ENCODE data around the gene CAPN14. TPM values are rescaled to one million over a fixed set of nuclear protein-coding genes. Genes with fewer than 3 reads are reported as not detected.

CAPN14 gene
- total RNA-seq, 1 experiment from 2014 or later: 0.05 TPM

- CTCF ChIA-PET: no interaction called here
- H3K4me1 ChIP-seq (ENCODE audit: control insufficient read depth, insufficient read depth, low read length): no peaks in the 10 kb centered on the region
These were observed 19.6 kb downstream of the CAPN14 start for GRCh38 chr2:31197669-31198068.

GRCh38 chr2:31197166-31197565 lies 20.1 kb downstream of the CAPN14 start:
- H3K9me3 ChIP-seq (ENCODE audit: control insufficient read depth, insufficient read depth, low read depth, low read length): no peaks in the 10 kb centered on the region
- DNase-seq (ENCODE audit: low read depth, low spot score) (no peak), ATAC-seq (no peak)
- H3K36me3 ChIP-seq (ENCODE audit: control insufficient read depth, insufficient read depth, low read length): no peaks in the 10 kb centered on the region
- no peak overlapping the region for H3K27ac ChIP-seq (ENCODE audit: low read length)
- no peaks in the 10 kb centered on the region; the same call in 1 of the 2 replicates for H3K27me3 ChIP-seq (ENCODE audit: control insufficient read depth, insufficient read depth, low read length)
- TF ChIP-seq SIN3A (IDR thresholded peaks at IDR 0.05; ENCODE audit: borderline replicate concordance, insufficient read depth, low read depth, low read length): no peak
- no peak for TF ChIP-seq TCF7L2 (IDR thresholded peaks at IDR 0.05; ENCODE audit: low read depth, low read length)
- TF ChIP-seq POLR2AphosphoS5 (IDR thresholded peaks at IDR 0.05; ENCODE audit: low read depth, low read length): no peak
- no peak for TF ChIP-seq CTCF (IDR thresholded peaks at IDR 0.05)
- TF ChIP-seq REST (IDR thresholded peaks at IDR 0.05; ENCODE audit: insufficient read depth in 1 of 2, low read depth in 2 of 2, low read length in 1 of 2): no peak
- intact Hi-C loops (cut with micrococcal nuclease; ENCODE audit: unreplicated experiment) (loop anchor here (10.0 kb wide), 1 partner anchor 108 kb away; no protein-coding TSS in a partner anchor), in situ Hi-C loops (cut with HindIII; ENCODE audit: low pct_unique_long_range_greater_than_20kb, low sequenced_read_pairs) (no loop called here)
- no peak overlapping the region for H3K4me3 ChIP-seq (ENCODE audit: low read depth in 2 of 2, low read length in 2 of 2)
- no peaks in the 10 kb centered on the region for H3K4me1 ChIP-seq (ENCODE audit: control insufficient read depth, insufficient read depth, low read length)
- ChIA-PET POLR2A (no interaction called here), CTCF (no interaction called here)
- no TSS peak for BruUV-seq (replicated peaks)

More at GRCh38 chr2:31197669-31198068, 19.6 kb downstream of the CAPN14 start:
- H3K4me3 ChIP-seq (ENCODE audit: low read depth in 2 of 2, low read length in 2 of 2): no peak overlapping the region
- DNase-seq (ENCODE audit: low read depth, low spot score) (no peak), ATAC-seq (no peak)
- POLR2A ChIA-PET: no interaction called here
- no peak overlapping the region for H3K27ac ChIP-seq (ENCODE audit: low read length)
- H3K36me3 ChIP-seq (ENCODE audit: control insufficient read depth, insufficient read depth, low read length): no peaks in the 10 kb centered on the region
- TF ChIP-seq POLR2AphosphoS5 (IDR thresholded peaks at IDR 0.05; ENCODE audit: low read depth, low read length) (no peak), REST (IDR thresholded peaks at IDR 0.05; ENCODE audit: insufficient read depth in 1 of 2, low read depth in 2 of 2, low read length in 1 of 2) (no peak), CTCF (IDR thresholded peaks at IDR 0.05) (no peak), SIN3A (IDR thresholded peaks at IDR 0.05; ENCODE audit: borderline replicate concordance, insufficient read depth, low read depth, low read length) (no peak)
- intact Hi-C loops (cut with micrococcal nuclease; ENCODE audit: unreplicated experiment) (loop anchor here (10.0 kb wide), 1 partner anchor 107 kb away; no protein-coding TSS in a partner anchor), in situ Hi-C loops (cut with HindIII; ENCODE audit: low pct_unique_long_range_greater_than_20kb, low sequenced_read_pairs) (no loop called here)
- no TSS peak for BruUV-seq (replicated peaks)
- H3K9me3 ChIP-seq (ENCODE audit: control insufficient read depth, insufficient read depth, low read depth, low read length): no peaks in the 10 kb centered on the region
- no peaks in the 10 kb centered on the region; the same call in 1 of the 2 replicates for H3K27me3 ChIP-seq (ENCODE audit: control insufficient read depth, insufficient read depth, low read length)

All from Panc1 (cell line).